Renal cortical epithelial cell (primary cell): ENCODE measurements around the gene ANP32A. TPM values are rescaled to one million over a fixed set of nuclear protein-coding genes. Genes with fewer than 3 reads are reported as not detected.

Experiments
- DNase-seq: peaks from one replicate; pipeline ENCODE4 v3.0.0-alpha.2; 2011; ENCODE audit warnings: low read depth
- total RNA-seq: library from RNA; depleted of rRNA; stranded (reverse); fragments of >200 nt; gene quantifications from 2 replicates; pipeline ENCODE4 v1.2.3, GENCODE V29; 2014

The ANP32A gene
- total RNA-seq, 1 donor from 2014 or later: 76.5 TPM

DNA sequence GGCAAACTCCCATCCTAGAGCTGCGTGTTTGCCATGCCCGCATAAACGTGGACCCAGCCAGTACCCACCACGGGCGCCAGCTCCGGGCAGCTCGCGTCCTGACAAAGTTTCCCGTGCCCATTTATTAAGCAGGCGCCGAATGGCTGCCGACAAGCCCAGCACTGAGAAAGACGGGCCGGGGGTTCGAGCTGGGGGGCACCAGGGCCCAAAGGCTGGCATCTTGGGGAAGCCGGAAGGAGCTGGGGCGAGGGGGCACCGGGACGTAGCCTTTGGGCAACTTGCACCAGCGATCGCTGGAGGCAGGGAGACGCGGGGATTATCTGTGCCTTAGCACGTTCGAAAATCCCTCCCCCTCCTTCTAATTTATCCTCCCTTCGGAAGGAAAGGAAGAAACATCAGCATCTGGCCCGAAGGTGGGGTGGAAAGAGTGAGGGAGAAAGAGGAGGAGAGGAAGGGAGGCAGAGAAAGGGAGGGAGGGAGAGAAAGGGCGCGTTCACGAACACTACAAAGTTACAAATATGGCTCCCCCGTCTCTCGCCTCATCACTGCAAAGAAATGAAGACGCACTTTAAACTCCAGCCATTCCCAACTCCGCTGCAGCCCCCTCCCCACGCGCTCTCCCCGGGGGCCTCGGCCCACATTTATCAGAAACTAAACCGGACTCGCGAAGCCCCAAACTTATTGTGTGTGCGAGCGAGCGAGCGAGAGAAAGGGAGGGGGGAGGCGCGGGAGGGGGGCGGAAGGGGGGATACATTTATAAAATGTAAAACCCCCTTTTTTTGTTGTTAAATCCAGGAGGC, 1.0 kb downstream of the ANP32A start:
- no peak for DNase-seq

DNA sequence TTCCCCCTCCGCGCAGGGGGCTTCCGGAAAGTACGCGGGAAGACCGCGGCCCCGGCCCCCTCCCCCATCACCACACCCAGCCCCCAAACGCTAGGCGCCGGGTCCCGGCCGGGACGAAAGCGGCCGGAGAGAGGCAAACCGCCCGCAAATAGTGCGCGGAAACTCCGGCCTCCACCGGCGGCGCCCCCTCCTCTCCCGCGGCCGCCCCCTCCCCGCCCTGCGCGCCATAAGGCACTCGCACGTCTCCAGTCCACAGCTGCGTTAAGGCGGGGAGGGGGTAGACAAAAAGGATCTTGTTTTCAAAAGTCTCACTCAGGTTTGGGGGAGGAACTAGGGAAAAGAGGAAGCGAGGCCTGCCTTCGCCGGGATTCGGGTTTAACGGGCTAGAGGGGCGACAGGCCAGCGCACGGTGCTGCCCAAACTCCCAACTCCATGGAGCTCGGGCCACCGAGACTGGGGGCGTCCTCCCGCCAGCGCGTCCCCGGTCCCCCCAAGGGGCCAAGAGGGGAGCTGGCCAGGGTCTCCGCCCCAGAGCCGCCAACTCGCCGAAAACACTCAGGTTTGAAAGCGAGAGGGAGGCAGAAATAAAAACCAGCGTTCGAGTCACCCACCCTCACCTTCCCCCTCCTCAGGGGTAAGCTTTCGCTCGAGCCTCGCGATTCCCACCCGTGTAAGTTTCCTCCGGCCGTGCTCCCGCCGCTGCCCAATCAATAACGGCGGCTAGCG, 1.8 kb downstream of the ANP32A start:
- no peak for DNase-seq

DNA sequence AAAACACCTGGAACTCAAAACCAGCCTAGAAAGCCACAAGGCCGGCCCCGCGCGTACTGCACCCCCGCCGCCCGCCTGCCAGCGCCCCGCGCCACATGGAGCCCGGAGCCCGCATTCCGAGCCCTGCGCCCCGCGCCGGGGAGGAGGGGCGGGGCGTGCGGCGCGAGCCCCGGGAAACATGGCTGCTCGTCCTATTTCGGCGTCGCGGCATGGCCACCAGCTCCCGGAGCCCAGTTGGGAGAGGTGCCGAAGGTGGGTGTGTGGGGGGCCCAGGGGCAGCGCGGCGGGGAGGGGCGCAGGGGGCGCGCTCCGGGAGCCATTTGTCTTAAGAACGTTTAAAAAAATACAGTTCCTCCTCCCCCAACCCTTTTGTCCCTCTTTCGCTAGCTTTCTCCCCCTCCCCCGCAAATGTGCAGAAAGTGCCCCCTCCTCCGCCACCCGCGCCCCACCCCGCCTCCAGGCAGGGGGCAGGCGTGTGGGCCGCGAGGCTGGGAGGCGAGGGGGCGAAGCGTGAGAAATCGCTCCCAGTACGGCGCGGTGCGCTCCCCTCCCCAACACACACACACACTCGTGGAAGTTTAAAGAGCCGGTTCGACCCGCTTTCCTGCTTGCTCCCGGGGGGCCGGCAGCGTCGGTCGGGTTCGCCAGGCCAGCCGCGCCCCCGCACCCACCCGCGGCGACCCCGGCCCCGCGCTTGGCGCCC, 2.5 kb downstream of the ANP32A start:
- no peak for DNase-seq

DNA sequence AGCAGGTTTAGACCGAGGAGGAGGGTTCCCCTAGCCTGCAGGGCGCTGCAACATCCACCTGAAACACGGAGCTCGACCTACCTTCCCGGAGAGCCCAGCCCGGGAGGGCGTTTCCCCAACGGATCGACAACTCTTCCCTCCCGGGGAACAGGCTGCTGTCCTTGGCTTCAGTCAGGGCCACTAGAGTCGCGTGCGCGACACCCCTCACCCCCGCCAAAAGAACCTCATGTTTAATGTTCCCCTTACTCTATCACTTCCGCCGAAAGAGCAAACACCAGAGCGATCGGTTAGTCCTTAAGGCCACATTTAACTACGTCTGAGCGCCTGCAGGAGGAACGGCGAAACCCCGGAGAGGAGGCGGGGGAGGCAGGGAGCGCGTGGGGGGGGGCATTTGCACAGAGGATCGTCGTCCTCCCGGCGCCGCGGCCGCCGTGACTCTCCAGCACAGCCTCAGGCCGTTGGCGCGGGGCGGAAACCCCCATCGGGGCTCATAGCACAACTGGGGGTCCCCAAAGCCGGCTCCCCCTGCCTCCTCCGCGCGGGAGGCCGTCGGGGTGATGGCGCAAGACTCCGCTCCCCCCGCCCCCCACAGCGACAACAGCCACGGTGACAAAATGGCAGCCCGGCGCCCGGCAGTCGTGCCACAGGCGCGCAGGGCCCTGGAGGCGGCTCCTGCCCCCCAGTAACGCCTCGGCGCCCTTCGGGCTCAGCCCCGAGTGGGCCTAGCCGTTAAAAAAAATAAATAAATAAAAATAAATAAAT, 3.2 kb downstream of the ANP32A start:
- DNase-seq: no peak

DNA sequence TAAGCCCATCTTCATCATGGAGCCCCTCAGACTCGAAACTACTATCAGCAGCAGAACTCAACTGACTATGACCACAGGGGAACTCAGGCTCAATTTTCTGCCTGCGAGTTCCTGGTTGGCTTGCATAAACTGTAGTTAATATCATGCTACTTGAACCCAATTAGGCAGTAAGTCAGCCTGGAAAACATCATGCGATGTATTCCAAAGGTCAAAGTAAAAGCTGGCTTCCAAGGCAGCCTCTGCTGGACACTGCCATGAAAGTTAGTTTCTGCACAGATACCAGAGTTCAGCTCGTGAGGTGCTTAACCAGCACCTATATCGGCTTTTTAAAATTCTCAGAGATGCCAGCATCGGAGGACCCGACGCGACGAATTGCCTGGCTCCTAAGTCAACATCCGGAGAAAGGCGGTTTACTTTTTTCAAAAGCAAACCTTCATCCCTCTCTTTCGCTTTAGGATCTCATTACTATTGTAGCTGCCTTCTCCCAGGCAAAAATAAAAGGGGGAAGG, 3.8 kb downstream of the ANP32A start:
- peak; percentile 71 for DNase-seq

DNA sequence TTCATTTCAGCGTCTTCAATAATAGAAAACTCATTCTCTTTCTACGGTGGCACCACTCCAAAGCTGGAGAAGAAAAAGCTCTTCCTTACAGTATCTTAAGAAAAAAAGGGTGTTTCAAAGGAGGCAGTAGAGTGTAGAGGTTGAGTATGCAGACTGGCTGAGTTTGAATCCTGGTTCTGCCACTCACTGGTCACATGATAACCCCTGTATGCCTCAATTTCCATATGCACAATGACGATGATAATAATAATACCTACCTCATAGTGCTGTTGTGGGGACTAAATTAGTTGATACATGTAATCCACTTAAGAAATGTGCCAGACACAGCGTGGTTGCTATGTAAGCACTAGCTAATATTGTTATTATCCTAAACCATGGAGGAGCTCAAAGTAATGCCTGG, 4.5 kb downstream of the ANP32A start:
- no peak for DNase-seq

DNA sequence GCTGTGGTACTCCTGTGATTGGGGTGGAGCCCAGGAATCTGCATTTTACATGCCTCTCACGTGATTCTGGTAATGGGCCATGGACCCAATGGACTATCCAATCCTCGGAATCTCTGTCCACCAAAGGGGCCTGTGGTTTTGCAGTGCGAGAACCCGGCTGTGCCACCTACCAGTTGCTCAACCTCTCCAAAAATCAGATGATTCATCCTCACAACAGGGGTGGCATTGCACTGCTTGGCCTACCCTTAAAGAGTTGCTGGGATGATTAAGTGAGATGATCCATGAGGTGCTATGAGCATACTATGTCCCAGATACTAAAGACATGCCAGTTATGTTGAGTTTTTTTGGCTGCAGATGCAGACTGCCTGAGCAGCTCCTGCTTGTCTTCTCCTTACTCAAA, 5.1 kb downstream of the ANP32A start:
- peak; percentile 38 for DNase-seq

DNA sequence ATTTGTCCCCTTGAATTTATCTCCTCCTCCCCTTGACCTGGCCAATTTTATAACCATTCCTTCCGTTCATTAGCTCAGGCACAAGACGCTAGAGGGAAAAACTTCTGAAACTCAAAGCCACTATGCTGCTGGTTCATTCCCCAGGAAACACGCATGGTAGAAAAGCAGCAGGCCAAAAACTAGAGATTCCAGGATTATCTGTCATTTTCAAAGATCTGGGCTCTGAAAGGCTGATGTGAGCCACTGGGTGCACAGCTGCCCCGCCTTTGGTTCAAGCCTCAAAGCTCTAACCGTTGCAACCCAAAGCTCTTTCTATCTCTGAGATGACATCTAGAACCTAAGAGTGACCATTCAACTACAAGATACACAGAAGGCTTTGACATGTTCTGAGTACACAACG, 6.1 kb downstream of the ANP32A start:
- DNase-seq: no peak

DNA sequence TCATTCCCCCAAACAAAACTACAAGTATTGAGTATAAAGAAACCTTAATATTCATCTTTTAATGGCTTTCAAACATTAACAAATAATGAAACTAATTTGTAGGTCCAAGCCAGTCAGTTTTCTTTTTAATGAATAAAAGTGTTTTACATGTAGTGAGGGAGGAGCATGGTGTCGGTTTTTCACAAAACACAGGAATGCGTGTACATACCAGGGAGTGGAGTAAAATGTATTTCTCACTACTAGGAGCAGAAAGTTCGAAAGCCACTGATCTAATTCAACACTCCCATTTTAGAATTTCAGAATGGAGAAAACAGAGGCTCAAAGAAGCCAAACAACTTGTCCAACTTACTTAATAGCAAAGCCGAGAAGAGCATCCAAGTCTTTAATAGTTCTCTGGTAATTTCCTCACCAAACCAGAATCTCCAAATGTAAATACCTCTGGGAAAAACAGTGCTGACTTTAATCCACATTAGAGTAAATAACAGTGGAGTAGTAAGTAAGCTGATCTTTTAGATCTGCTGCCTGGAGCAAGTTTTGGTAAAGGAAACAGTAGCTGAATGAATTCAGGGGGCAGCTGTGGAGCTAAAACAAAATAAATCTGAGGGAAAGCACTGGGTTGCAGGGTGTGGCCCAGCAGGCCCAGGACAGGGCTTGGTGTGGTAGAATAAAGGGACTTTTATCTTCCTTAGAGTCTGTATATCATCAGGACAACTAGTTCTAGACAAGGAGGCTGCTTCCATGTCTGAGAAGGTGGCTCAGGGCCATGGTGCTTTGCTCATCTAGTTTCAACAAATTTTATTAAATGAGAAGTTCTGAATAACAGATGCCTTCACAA, 7.9 kb downstream of the ANP32A start:
- DNase-seq: no peak

DNA sequence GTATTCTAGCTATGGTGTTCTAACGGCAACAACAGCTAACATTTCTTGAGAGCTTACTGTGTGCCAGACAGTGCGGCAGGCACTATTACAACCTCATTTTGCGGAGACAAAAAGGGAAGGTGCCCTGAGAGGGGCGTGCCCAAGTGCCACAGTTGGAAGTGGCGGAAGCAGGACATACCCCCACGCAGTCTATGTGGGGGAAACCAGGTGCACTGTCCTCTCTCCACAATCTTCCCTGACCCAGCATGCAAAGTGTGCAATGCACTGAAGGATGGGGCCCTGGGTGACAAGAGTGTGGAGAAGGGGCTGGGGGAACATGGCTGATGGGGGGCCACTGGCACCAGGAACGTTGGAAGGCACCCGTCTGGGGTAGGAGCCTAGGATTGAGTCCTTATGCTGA, 8.6 kb downstream of the ANP32A start:
- DNase-seq: no peak

DNA sequence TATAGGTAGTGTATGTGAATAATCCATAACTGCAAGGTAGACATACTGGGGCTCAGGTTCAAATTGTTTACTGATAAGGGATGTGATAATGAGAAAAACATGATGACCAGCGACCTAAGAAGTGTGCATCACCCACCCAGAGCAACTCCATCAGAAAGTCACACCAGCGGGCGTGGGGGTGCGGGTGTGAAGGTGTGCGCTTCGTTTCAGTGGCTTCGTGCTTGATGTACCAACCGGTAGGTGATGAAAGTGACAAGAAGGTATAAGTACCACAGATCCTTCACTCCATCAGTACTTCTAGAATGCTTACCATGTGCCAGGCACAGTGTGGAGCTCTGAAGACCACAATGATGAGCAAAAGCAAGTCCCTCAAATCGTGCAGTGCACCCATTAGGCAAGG, 11.2 kb downstream of the ANP32A start:
- DNase-seq: no peak

DNA sequence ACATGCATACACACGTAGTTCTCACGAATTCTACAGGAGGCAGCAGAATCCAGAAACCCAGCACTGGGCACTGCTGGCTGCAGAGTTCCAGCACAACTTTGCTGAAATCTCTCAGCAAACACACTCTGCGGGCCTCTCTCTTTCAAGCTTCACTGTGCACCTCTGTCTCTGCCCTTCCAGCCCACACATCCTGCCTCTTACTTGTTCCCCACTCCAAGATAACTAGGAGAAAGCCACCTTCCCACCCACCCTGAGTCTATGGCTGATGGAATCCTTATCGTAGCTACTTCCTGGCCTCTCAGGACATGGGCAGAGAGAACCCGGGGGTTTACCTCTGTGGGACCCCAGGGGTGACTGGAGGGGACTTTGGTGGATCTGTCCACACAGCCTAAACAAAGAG, 11.9 kb downstream of the ANP32A start:
- no peak for DNase-seq

DNA sequence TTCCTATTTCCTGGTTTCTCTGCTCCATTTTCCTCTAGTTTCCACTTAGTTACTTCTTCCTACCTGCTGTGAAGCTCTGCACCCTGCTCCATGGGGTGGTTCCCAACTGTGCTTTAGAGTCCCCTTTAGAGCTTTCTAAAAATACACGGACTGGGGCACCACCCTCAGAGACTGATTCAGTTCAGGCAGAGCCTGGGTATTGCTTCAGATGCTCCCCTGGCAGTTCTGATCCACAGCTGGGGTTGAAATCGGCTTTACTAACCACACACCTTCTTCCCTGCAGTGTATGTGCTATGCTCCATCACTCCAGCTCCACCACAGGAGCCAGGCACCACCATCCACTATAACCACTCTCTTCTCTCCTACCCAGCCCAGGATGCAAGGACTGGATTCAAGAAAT, 12.6 kb downstream of the ANP32A start:
- DNase-seq: no peak

DNA sequence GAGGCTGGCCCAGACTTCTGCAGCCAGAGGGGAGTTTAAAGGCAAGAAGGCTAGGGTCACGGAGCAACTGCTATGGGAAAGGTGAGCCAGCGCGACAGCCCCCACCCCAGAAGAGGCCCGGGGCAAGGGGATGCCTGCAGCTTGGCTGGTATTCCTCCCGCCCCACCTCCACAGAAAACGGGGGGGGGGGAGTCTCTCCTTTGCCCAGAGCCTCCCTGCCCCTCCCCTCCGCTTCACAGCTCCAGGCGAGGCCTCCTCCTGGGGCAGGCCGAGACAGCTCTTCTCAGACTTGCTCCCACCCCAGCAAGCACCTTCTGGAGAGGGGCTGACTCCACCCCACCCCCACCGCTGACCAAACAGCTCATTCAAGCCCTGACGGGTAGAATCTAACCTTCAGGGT, 13.4 kb downstream of the ANP32A start:
- DNase-seq: no peak

DNA sequence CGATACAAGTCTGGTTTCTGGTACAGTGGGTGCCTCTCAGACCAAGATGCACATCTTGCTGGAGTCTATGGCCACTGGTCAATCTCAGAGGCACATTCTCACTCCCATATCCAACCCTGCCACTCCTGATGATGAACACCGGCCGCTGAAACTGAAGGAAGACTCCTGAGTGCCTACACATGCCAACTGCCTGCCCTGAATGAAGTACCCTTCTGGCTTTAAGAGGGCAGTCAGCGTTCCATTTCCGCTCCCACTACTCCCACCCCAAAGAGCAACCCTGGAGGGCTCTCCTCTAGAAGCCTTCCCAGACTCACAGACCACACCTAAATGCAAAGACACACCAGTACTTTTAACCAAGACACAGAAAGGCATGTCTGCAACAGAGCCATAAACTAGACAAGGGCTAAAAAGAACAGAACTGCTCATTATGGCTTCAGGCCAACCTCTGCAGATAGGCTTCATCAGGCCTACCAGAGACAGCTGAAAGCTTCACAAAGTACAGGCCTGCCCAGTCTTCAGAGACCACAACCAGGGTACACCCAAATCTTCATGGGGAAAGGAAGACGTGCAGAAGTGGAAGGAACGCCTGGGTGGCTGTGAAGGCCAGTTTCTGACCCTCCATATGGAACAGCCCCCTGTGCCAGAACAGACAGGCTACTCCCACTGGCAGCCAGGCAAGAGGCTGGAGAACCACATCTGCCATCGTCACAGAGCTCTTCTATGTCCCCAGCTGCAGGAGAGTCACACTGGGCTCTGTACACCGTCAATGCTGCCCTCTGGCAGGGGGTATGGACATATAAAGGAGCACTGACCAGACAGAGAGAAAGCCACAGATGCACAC, 14.3 kb downstream of the ANP32A start:
- DNase-seq: no peak

DNA sequence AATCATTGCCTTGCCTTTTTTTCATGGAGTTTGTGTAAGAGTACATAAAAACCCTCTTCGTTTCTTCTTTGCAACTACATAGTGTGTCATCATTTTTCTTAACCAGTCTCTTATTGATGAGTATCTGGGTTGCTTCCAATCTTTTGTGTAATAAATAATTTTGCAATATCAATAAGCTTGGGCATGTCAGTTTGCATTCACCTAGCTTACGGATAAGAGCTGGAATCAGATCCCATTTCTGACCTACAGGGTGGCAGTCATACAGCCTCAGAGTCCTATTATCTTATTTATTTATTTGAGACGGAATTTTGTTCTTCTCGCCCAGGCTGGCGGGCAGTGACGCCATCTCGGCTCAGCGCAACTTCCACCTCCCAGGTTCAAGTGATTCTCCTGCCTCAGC, 18.3 kb downstream of the ANP32A start:
- DNase-seq: no peak

DNA sequence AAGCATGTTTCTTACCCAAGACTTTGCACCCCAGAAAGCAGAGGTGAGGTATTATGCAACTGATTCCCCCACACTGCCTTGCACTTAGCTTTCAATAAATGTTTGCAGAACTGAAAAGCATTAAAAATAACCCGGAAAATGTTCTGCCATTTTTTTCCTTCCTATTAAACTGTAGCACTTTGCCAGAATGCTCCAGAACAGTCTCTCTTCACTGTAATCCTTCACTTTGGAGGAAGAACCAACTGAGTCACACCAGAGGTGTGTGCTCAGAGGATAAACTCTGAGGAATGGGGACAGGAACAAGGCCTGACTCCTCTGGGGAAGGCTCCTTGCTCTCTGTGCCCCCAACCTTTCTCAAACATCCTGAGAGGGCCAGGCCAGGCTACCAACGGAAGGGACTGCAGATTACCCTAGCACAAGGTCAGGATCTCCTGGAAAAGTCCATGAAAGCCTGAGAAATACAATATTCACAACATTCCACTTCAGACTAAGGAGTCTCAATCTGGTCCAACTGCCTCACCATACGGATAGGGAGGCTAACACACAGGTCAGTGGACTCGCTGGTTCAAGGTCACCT, 19.0 kb downstream of the ANP32A start:
- DNase-seq: no peak

DNA sequence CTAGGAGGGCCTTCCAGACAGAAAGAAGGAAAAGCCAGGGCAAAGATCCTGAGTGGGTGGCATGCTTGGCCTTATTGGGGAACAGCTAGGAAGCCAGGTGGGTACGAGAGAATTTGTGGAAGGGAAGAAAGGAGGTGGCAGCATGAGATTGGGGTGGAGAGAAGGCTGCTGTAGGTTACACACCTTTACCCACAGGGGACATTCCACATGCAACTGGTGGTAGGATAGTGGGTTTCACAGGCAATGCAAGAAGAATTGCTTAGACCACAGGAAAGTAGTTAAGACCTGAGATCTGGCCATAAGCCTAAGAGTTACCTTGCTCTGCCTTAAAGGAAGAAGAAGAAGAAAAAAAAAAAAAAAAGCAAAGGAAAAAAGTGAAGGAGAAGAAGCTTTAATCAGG, 19.8 kb downstream of the ANP32A start:
- no peak for DNase-seq

DNA sequence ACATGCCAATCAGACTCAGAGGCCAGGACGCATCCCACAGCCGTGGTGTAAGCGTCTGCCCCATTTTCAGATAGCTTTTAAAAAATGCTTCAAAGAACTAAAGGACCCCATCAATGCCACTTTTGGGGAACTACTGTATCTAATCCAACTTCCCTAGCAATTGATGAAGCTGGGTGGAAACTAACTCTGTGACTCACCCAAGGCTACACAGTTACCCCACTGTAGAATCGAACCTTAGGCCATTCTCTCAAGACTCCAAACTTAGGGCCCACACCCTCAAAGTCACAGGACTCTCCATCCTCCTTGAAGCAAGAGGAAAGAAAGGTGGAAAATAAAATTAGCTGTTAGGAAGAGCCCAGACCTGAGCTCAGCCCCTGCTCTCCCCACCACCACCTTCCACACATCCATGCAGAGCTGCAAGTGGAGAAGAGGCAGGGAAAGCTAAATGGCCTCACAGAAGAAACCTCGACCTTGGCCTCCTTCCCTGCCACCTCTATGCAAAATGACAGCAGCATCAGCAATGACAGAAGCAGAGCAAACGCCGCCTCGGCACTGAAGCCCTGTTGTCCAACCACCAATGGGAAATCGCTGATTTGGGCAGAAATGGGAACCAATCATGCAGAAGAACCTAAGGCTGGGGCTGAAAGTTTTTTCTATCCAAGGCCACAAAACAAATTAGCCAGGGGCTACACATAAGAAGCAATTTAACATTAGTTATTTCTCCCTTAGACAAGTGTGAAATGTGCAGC, 22.2 kb downstream of the ANP32A start:
- no peak for DNase-seq
